CD4-positive, alpha-beta T cell (primary cell): Measurements from ENCODE around the gene CRIP1. TPM values are rescaled to one million over a fixed set of nuclear protein-coding genes. Genes with fewer than 3 reads are reported as not detected.

ENCODE experiments used
- ATAC-seq: fragments of 200-7000 bp; cut with Tn5 transposase; one replicate; pipeline ENCODE4 v1.10.0; 2022; ENCODE audit warnings: mild to moderate bottlenecking; ENCODE audit not compliant: poor library complexity
- CTCF ChIA-PET: fragments of 350-600 bp; sonication (Branson Sonifier 250); formaldehyde crosslinking; loops from one replicate; lab custom pipeline; 2021; ENCODE audit warnings: antibody characterized with exemption, inconsistent platforms; lab: Charles Lee
- POLR2A ChIA-PET: fragments of 350-600 bp; sonication (Branson Sonifier 250); formaldehyde crosslinking; loops from one replicate; lab custom pipeline; 2021; ENCODE audit warnings: antibody characterized with exemption, inconsistent platforms; lab: Charles Lee
- DNase-seq, 14 experiments: peaks; one replicate each; pipeline ENCODE4 v3.0.0-alpha.2; 2013 to 2020; ENCODE audit warnings: mixed read lengths in 2 of 14
- H3K27ac ChIP-seq, 2 donors: one replicate each; pipeline versions ENCODE4 v1.5.1 to v1.7.0; 2013; ENCODE audit warnings: low read length in 2 of 2, low read depth in 1 of 2, mild to moderate bottlenecking in 1 of 2
- H3K27me3 ChIP-seq, 2 experiments: 1 replicate in 1 of 2; 2 replicates in 1 of 2; pipeline versions ENCODE4 v1.6.1 to v1.7.0; 2013; ENCODE audit warnings: low read length in 2 of 2, control low read depth in 1 of 2, mild to moderate bottlenecking in 1 of 2, moderate library complexity in 1 of 2; ENCODE audit not compliant: insufficient read depth in 2 of 2, control insufficient read depth in 1 of 2
- H3K36me3 ChIP-seq: one replicate; pipeline ENCODE4 v1.6.1; 2013; ENCODE audit warnings: low read length, control low read depth; ENCODE audit not compliant: insufficient read depth
- H3K4me1 ChIP-seq: one replicate; pipeline ENCODE4 v1.6.1; 2013; ENCODE audit warnings: low read length, control low read depth; ENCODE audit not compliant: insufficient read depth
- H3K4me3 ChIP-seq: one replicate; pipeline ENCODE4 v1.5.1; 2013; ENCODE audit warnings: mild to moderate bottlenecking, low read length, moderate library complexity
- H3K9me3 ChIP-seq, 2 experiments: 1 replicate in 1 of 2; 2 replicates in 1 of 2; pipeline versions ENCODE4 v1.6.1 to v1.7.0; 2013; ENCODE audit warnings: low read length in 2 of 2, mild to moderate bottlenecking in 2 of 2, control low read depth in 1 of 2, moderate library complexity in 1 of 2; ENCODE audit not compliant: control insufficient read depth in 1 of 2, insufficient read depth in 1 of 2
- H3K27ac Mint-ChIP-seq: one replicate; pipeline ENCODE4 v1.8.0; 2020; ENCODE audit warnings: mixed read lengths
- H3K27me3 Mint-ChIP-seq: one replicate; pipeline ENCODE4 v1.8.0; 2021; ENCODE audit warnings: mixed read lengths
- H3K36me3 Mint-ChIP-seq: one replicate; pipeline ENCODE4 v1.8.0; 2021; ENCODE audit warnings: low read depth, mixed read lengths
- H3K4me1 Mint-ChIP-seq: one replicate; pipeline ENCODE4 v1.8.0; 2021; ENCODE audit warnings: low read depth, mixed read lengths
- H3K4me3 Mint-ChIP-seq: one replicate; pipeline ENCODE4 v1.8.0; 2020; ENCODE audit warnings: mild to moderate bottlenecking, mixed read lengths
- H3K9me3 Mint-ChIP-seq: one replicate; pipeline ENCODE4 v1.8.0; 2020; ENCODE audit warnings: mixed read lengths
- intact Hi-C, 2 experiments: fragments of 100-400 bp; cut with DNase I in 1 of 2; cut with micrococcal nuclease in 1 of 2; formaldehyde crosslinking; loops; one replicate each; pipeline versions ENCODE4 v1.15.1 to v1.9.0; 2023 to 2025; cut with DNase I, micrococcal nuclease
- total RNA-seq, 174 experiments: library from RNA in 2 of 174; stranded (reverse) in 2 of 174; gene quantifications; one replicate each; pipeline ENCODE4 v1.2.3 and lab custom pipeline; 2021 to 2026
- TF ChIP-seq, protein P1 (sequence below): fragments of 200-600 bp; IDR thresholded peaks from one replicate; pipeline ENCODE4 v1.8.0; 2022; ENCODE audit warnings: antibody characterized with exemption, mild to moderate bottlenecking

The CRIP1 gene
- total RNA-seq, 2 experiments from 2014 or later = 250 to 258 TPM

DNA sequence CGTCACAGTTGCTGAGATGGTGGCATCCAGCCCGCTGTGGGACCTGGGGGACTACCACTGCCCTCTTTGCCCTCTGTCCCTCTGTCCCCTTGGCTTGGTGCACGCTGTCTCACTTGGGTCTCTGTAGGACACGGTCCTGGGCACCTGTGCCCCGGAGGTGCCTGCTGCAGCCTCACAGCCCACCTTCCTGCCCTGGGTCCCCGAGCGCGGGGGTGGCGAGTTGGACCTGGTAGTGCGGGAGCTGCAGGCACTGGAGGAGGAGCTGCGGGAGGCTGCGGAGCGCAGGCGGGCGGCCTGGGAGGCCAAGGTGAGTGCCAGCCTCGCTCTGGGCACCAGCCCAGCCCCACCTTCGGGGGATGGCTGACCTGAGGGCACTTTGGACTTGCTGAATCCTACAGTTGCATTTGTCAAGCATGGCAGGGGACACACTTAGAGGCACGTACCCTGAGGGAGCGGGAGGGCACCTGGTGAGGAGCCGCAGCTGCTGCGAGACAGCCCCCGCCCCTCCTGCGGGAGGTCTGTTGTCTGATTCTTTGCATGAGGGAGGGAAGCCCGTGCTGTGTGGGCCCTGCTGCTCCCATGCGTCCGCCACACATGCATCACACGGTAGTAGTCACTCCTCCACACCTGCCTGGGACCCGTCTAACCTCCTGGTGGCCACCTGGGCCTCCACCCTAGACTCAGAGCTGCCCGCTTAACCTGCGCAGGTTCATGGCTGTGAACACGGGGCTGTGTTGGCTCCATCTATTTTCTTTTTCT lies 11.2 kb downstream of the CRIP1 start:
- Histone ChIP-seq H3K4me1 (no peaks in the 10 kb centered on the region), H3K27me3 (no peaks in the 10 kb centered on the region), H3K4me3 (no peak overlapping the region), H3K27ac (no peak overlapping the region), H3K36me3 (peaks cover 9% of the 10 kb centered on the region), H3K9me3 (no peaks in the 10 kb centered on the region)
- intact Hi-C loops = loop anchor here in 1 of 2 experiments (10.0 kb wide), 1 partner anchor 703 kb away; the partner anchor contains the start of gene AKT1
- Mint-ChIP-seq H3K36me3 (no peaks in the 10 kb centered on the region), H3K9me3 (no peaks in the 10 kb centered on the region), H3K27ac (peak overlapping the region; percentile 59), H3K4me3 (no peak overlapping the region), H3K27me3 (no peaks in the 10 kb centered on the region), H3K4me1 (no peaks in the 10 kb centered on the region)
- ChIA-PET POLR2A (no interaction called here), CTCF (no interaction called here)
- ATAC-seq (no peak), DNase-seq (peak in 1 of 14 experiments; percentile 52)
- TF ChIP-seq, protein P1, sequence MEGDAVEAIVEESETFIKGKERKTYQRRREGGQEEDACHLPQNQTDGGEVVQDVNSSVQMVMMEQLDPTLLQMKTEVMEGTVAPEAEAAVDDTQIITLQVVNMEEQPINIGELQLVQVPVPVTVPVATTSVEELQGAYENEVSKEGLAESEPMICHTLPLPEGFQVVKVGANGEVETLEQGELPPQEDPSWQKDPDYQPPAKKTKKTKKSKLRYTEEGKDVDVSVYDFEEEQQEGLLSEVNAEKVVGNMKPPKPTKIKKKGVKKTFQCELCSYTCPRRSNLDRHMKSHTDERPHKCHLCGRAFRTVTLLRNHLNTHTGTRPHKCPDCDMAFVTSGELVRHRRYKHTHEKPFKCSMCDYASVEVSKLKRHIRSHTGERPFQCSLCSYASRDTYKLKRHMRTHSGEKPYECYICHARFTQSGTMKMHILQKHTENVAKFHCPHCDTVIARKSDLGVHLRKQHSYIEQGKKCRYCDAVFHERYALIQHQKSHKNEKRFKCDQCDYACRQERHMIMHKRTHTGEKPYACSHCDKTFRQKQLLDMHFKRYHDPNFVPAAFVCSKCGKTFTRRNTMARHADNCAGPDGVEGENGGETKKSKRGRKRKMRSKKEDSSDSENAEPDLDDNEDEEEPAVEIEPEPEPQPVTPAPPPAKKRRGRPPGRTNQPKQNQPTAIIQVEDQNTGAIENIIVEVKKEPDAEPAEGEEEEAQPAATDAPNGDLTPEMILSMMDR = no peak

DNA sequence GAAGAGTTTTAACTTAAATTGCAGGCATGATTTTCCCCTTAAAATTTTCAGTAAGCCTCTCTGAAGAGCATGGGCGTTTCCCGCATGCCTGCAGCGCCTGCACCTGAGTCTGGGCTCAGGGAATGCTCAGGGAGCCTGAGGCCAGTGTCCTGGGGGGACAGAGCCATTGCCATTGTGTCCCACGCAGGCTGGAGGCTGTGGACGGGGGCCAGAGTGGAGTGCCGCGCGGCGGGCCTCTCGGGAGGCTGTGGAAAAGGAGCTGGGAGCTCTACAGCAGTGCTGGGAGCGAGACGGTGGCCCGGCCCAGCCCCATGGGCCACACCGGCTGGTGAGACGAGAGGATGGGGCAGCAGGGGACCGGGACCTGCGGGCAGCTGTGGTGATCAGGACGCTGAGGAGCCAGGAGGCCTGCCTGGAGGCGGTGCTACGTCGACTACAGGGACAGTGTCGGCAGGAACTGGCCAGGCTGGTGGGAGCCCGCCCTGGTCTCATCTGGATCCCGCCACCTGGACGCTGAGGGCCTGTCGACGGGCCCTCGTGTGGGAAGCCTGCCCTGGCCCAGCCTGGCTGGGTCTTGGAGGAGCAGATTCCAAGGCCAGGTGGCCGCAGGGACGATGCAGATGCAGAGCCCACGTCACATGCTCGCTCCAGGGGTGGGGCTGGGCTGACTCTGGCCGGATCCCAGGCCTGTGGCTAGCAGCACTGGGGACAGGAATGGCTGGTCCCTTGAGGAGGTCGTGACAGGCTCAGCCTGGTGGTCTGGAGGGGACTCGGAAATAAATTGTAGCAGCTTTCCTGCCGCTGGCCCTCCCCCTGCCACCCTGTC lies 12.0 kb downstream of the CRIP1 start:
- peak in 1 of 14 experiments; percentile 43 for DNase-seq
- Histone ChIP-seq H3K9me3 (no peaks in the 10 kb centered on the region), H3K36me3 (peaks cover 9% of the 10 kb centered on the region), H3K27ac (no peak overlapping the region), H3K4me1 (no peaks in the 10 kb centered on the region), H3K4me3 (no peak overlapping the region), H3K27me3 (no peaks in the 10 kb centered on the region)
- H3K9me3 Mint-ChIP-seq = no peaks in the 10 kb centered on the region
- TF ChIP-seq, protein P1 = no peak
- H3K36me3 Mint-ChIP-seq = no peaks in the 10 kb centered on the region
- no peak for ATAC-seq
- POLR2A ChIA-PET = no interaction called here
- H3K27me3 Mint-ChIP-seq = no peaks in the 10 kb centered on the region
- peak overlapping the region; percentile 59 for H3K27ac Mint-ChIP-seq
- CTCF ChIA-PET = no interaction called here
- H3K4me3 Mint-ChIP-seq = no peak overlapping the region
- intact Hi-C loops = loop anchor here in 1 of 2 experiments (10.0 kb wide), 1 partner anchor 704 kb away; the partner anchor contains the start of gene AKT1
- H3K4me1 Mint-ChIP-seq = no peaks in the 10 kb centered on the region

DNA sequence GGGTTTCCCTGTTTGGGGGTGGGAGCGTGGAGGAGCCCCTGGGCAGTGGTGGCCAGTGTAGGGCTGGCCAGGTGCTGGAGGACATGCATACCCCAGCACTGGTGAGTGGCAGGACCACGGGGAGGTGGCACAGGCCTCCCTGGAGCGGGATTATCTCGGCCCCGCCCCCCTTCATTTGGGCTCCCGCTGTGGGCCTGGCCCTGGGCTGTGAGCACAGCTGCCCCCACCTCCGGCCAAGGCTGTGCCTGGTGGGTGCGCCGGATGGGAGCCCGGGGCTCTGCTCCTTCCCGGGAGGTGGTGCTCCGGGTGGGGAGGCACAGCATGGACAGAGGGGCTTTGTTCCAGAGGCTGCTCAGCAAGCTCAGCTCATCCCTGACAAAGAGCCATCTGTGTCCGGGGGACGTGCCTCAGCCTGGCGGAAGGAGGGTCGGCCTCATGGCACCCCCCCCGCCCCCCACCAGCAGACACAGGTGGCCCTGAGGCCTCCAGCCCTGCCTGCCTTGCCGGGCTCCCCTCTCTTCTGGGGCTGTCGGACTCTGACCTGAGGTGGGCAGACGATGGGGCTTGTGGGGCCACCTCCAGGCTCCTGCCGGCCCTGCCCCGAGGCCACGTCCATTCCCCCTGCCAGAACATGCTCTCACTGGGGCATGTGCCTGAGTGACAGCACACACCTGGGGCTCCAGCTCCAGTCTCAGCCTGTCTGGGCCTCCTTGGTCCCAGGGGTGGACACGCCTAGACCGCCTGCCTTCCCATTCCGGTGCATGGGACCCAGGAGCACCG lies 12.8 kb downstream of the CRIP1 start:
- Histone ChIP-seq H3K4me1 (no peaks in the 10 kb centered on the region), H3K27me3 (no peaks in the 10 kb centered on the region), H3K36me3 (peaks cover 9% of the 10 kb centered on the region), H3K4me3 (no peak overlapping the region), H3K27ac (no peak overlapping the region), H3K9me3 (no peaks in the 10 kb centered on the region)
- Mint-ChIP-seq H3K36me3 (no peaks in the 10 kb centered on the region), H3K27ac (no peak overlapping the region), H3K4me3 (no peak overlapping the region), H3K9me3 (no peaks in the 10 kb centered on the region), H3K4me1 (no peaks in the 10 kb centered on the region), H3K27me3 (no peaks in the 10 kb centered on the region)
- CTCF ChIA-PET = no interaction called here
- intact Hi-C loops = loop anchor here in 1 of 2 experiments (10.0 kb wide), 1 partner anchor 705 kb away; the partner anchor contains the start of gene AKT1
- POLR2A ChIA-PET = no interaction called here
- TF ChIP-seq, protein P1 = no peak
- DNase-seq (peak in 2 of 14 experiments; percentile 8 to 49), ATAC-seq (no peak)
